Stimulated activated CD4-positive, alpha-beta T cell treated with anti-CD3 and anti-CD28 coated beads, Interleukin-1b, Interleukin-23, amount 100 ng/mL, for 48 hours (primary cell): ENCODE measurements around the gene LCE2D.

Source experiments
- DNase-seq: peaks from one replicate; pipeline ENCODE4 v3.0.0-alpha.2; 2020

Gene LCE2D

GRCh38 chr1:152699746-152700145 is 36.6 kb downstream of the LCE2D start:
- DNase-seq: no peak

GRCh38 chr1:152707860-152708259 is 44.7 kb downstream of the LCE2D start, which contains the start of gene LCE4A:
Gene LCE4A, plus strand, starts transcription at chr1:152708160. Its CDS starts 916 bp downstream, at chr1:152709076.
- no peak for DNase-seq
